Caco-2 (cell line): Measurements from ENCODE around the gene GPC5. TPM values are rescaled to one million over a fixed set of nuclear protein-coding genes. Genes with fewer than 3 reads are reported as not detected.
"Not testable (repeated sequence)": the region's sequence is repeated elsewhere in the genome, so short reads cannot be mapped to it uniquely, and the experiment has no call there.

ENCODE experiments used
- BruUV-seq: library from RNA; stranded (reverse); fragments of 400-500 nt; replicated peaks from 2 replicates; lab custom pipeline; 2021; lab: Mats Ljungman, UMichigan
- CTCF ChIA-PET: fragments of 300-600 bp; sonication (Branson Sonifier 250); formaldehyde crosslinking; loops from one replicate; lab custom pipeline; 2022; ENCODE audit warnings: antibody characterized with exemption; lab: Charles Lee
- POLR2A ChIA-PET: fragments of 300-600 bp; sonication (Branson Sonifier 250); formaldehyde crosslinking; loops from one replicate; lab custom pipeline; 2022; ENCODE audit warnings: antibody characterized with exemption; lab: Charles Lee
- DNase-seq, 2 experiments: peaks; one replicate each; pipeline versions ENCODE4 v3.0.0 to v3.0.0-alpha.2; 2020 to 2022
- H3K27me3 ChIP-seq: replicated peaks from 2 replicates; pipeline ENCODE4 v1.6.0; 2011; ENCODE audit warnings: low read length; ENCODE audit not compliant: control insufficient read depth, insufficient read depth
- H3K36me3 ChIP-seq: 2 replicates; pipeline ENCODE4 v1.5.1; 2011; ENCODE audit warnings: low read length; ENCODE audit not compliant: control insufficient read depth, insufficient read depth
- H3K4me1 ChIP-seq: fragments of 250-450 bp; sonication (Bioruptor Pico); 2 replicates; pipeline ENCODE4 v1.5.1; 2020; ENCODE audit warnings: mild to moderate bottlenecking
- H3K4me3 ChIP-seq: 2 replicates; pipeline ENCODE4 v1.5.1; 2011; ENCODE audit warnings: low read depth, mild to moderate bottlenecking, control low read depth, low read length
- H3K9me3 ChIP-seq: fragments of 250-450 bp; sonication (Bioruptor Pico); 2 replicates; pipeline ENCODE4 v1.5.1; 2020; ENCODE audit warnings: mild to moderate bottlenecking, moderate library complexity
- H3K27ac Mint-ChIP-seq: one replicate; pipeline ENCODE4 v1.8.0; 2022; ENCODE audit warnings: mixed read lengths; ENCODE audit not compliant: unreplicated experiment
- H3K27me3 Mint-ChIP-seq: one replicate; pipeline ENCODE4 v1.8.0; 2022; ENCODE audit warnings: mixed read lengths; ENCODE audit not compliant: insufficient read depth, unreplicated experiment
- H3K36me3 Mint-ChIP-seq: one replicate; pipeline ENCODE4 v1.8.0; 2022; ENCODE audit warnings: mild to moderate bottlenecking, mixed read lengths; ENCODE audit not compliant: insufficient read depth, unreplicated experiment
- H3K4me1 Mint-ChIP-seq: one replicate; pipeline ENCODE4 v1.8.0; 2022; ENCODE audit warnings: low read depth, mixed read lengths; ENCODE audit not compliant: unreplicated experiment
- H3K4me3 Mint-ChIP-seq: one replicate; pipeline ENCODE4 v1.8.0; 2022; ENCODE audit warnings: mild to moderate bottlenecking, moderate library complexity, mixed read lengths; ENCODE audit not compliant: unreplicated experiment
- H3K9me3 Mint-ChIP-seq: one replicate; pipeline ENCODE4 v1.8.0; 2022; ENCODE audit warnings: mixed read lengths; ENCODE audit not compliant: unreplicated experiment
- CTCF ChIP-seq, 2 experiments: fragments of 200-600 bp in 1 of 2; IDR thresholded peaks; 1 replicate in 1 of 2; 2 replicates in 1 of 2; pipeline versions ENCODE4 v1.5.1 to v1.8.0; 2011 to 2022; ENCODE audit warnings: antibody characterized with exemption in 1 of 2, control low read depth in 1 of 2, inconsistent platforms in 1 of 2, low read depth in 1 of 2, low read length in 1 of 2, mild to moderate bottlenecking in 1 of 2, moderate library complexity in 1 of 2; ENCODE audit not compliant: insufficient read depth in 1 of 2, severe bottlenecking in 1 of 2, unreplicated experiment in 1 of 2
- intact Hi-C: fragments of 100-400 bp; cut with micrococcal nuclease; formaldehyde crosslinking; loops from one replicate; pipeline ENCODE4 v1.10.0; 2022; ENCODE audit not compliant: unreplicated experiment
- total RNA-seq: library from RNA; stranded (reverse); gene quantifications from 2 replicates; pipeline ENCODE4 v1.2.3, GENCODE V29; 2022

Gene GPC5
- total RNA-seq, 1 experiment from 2014 or later: 4.1 TPM

GRCh38 chr13:92513672-92514071 is 1115.3 kb downstream of the GPC5 start:
- Histone ChIP-seq H3K4me1 (peaks cover 20% of the 10 kb centered on the region), H3K4me3 (no peak overlapping the region), H3K36me3 (no peaks in the 10 kb centered on the region), H3K9me3 (peaks cover 2% of the 10 kb centered on the region; the same call in 1 of the 2 replicates), H3K27me3 (no peaks in the 10 kb centered on the region)
- ChIA-PET POLR2A (no interaction called here), CTCF (no interaction called here)
- TF ChIP-seq CTCF (IDR thresholded peaks at IDR 0.05; ENCODE audit: insufficient read depth in 1 of 2, low read depth in 1 of 2, low read length in 1 of 2, severe bottlenecking in 1 of 2, unreplicated experiment in 1 of 2): no peak
- no peaks in the 10 kb centered on the region for H3K27me3 Mint-ChIP-seq
- H3K27ac Mint-ChIP-seq: no peak overlapping the region
- no peak for DNase-seq
- BruUV-seq: no TSS peak
- H3K4me1 Mint-ChIP-seq: peaks cover 9% of the 10 kb centered on the region
- intact Hi-C loops: no loop called here
- no peak overlapping the region for H3K4me3 Mint-ChIP-seq
- H3K36me3 Mint-ChIP-seq: no peaks in the 10 kb centered on the region
- H3K9me3 Mint-ChIP-seq: peaks cover 10% of the 10 kb centered on the region

- Mint-ChIP-seq H3K4me1 (peaks cover under 1% of the 10 kb centered on the region), H3K4me3 (no peak overlapping the region), H3K27me3 (no peaks in the 10 kb centered on the region), H3K9me3 (peaks cover 10% of the 10 kb centered on the region), H3K27ac (no peak overlapping the region), H3K36me3 (no peaks in the 10 kb centered on the region)
- POLR2A ChIA-PET: no interaction called here
- no peaks in the 10 kb centered on the region for H3K36me3 ChIP-seq
- intact Hi-C loops: no loop called here
- no TSS peak for BruUV-seq
- CTCF ChIA-PET: no interaction called here
- H3K4me3 ChIP-seq: no peak overlapping the region
- no peaks in the 10 kb centered on the region for H3K27me3 ChIP-seq
- H3K9me3 ChIP-seq: peaks cover 6% of the 10 kb centered on the region; the same call in 1 of the 2 replicates
- peaks cover 11% of the 10 kb centered on the region for H3K4me1 ChIP-seq
- no peak for DNase-seq
- no peak for TF ChIP-seq CTCF (IDR thresholded peaks at IDR 0.05; ENCODE audit: insufficient read depth in 1 of 2, low read depth in 1 of 2, low read length in 1 of 2, severe bottlenecking in 1 of 2, unreplicated experiment in 1 of 2)
Observed at GRCh38 chr13:92514420-92515125, 1116.2 kb downstream of the GPC5 start.

GRCh38 chr13:92516878-92517277 is 1118.5 kb downstream of the GPC5 start:
- H3K4me3 ChIP-seq, H3K4me1 ChIP-seq, H3K36me3 Mint-ChIP-seq, H3K27ac Mint-ChIP-seq, POLR2A ChIA-PET, H3K27me3 ChIP-seq, CTCF ChIA-PET, H3K9me3 ChIP-seq, H3K36me3 ChIP-seq, H3K4me3 Mint-ChIP-seq, H3K4me1 Mint-ChIP-seq, DNase-seq, H3K9me3 Mint-ChIP-seq, BruUV-seq, H3K27me3 Mint-ChIP-seq, intact Hi-C loops: not testable (repeated sequence)

- CTCF ChIA-PET, BruUV-seq, POLR2A ChIA-PET: not testable (repeated sequence)
Observed at GRCh38 chr13:92518622-92519021, 1120.2 kb downstream of the GPC5 start.

More at GRCh38 chr13:92518622-92519021, 1120.2 kb downstream of the GPC5 start:
- H3K4me1 ChIP-seq, H3K36me3 Mint-ChIP-seq, H3K4me3 Mint-ChIP-seq, H3K27me3 Mint-ChIP-seq, intact Hi-C loops, H3K27ac Mint-ChIP-seq, H3K36me3 ChIP-seq, H3K27me3 ChIP-seq, DNase-seq, H3K9me3 ChIP-seq, H3K9me3 Mint-ChIP-seq, H3K4me3 ChIP-seq, H3K4me1 Mint-ChIP-seq: not testable (repeated sequence)
